GM21529 (cell line): Measurements from ENCODE around the gene MBNL2.
"Not testable (repeated sequence)": the region's sequence is repeated elsewhere in the genome, so short reads cannot be mapped to it uniquely, and the experiment has no call there.

Source experiments
- ATAC-seq: cut with Tn5 transposase; IDR thresholded peaks from one replicate; pipeline ENCODE4 v1.9.1; 2021; ENCODE audit not compliant: unreplicated experiment

Gene MBNL2

DNA sequence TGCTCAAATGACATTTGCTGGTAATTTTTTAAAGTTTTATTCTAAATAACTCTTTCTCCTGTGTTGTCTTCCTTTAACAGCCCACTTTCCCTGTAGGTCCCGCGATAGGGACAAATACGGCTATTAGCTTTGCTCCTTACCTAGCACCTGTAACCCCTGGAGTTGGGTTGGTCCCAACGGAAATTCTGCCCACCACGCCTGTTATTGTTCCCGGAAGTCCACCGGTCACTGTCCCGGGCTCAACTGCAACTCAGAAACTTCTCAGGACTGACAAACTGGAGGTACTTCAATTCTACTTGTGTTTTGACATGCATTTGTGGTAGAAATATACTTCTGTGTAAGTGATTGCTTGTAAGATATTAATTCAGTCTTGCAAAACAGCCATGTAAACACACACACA is 120.8 kb downstream of the MBNL2 start:
- no peak for ATAC-seq

DNA sequence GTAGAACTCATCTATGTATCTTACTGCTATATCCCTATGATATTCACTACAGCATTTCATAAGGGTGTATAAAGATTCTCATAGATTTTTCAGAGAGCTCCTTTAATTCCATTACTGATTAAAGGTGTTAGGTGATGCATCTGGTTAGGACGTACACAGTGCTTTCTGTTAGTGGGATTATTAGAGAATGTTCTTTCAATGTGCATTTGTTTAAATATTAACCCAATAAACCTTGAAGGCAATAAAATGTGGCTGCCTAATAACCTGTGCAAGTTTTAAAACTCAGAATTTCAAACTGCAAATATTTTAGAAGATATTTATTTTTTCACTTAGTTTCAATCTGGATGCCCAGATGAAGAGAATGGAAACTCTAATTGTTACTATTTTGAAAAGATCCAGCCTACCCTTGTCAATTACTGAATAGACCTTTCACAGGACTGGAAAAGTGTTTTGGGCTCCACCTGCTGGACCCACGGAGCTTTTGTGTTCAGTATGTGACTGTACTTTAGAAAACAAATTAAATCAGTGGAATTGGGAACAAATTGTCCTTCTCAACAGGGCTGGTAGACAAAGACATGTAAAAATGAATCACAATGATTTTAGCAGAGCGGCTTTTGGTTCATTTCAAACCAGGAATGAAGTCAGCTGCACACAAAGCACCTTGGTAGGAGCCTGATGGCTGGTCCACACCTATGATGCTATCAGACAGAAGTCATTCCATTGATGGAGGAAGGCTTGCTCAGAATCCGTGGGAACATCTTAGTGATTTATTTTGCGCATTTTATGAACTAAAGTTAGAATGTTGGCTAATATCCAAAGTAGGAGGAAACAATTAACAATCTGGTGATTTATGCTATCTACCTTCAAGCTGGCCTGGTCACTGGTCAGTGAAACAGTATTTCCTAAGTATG is 122.4 kb downstream of the MBNL2 start:
- ATAC-seq, result peak; percentile 79

DNA sequence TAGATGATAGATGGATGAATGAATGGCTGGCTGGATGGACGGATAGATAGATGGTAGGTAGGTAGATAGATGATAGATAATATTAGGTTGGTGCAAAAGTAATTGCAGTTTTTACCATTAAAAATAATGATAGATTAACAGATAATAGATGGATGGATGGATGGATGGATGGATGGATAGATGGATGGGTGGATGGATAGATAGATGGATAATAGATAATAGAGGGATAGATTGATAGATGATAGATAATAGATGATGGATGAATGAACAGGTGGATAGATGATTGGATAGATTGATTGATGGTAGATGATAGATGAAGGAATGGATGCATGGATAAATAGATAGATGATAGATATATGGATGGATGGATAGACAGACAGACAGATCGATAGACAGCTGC is 124.0 kb downstream of the MBNL2 start:
- no peak for ATAC-seq

DNA sequence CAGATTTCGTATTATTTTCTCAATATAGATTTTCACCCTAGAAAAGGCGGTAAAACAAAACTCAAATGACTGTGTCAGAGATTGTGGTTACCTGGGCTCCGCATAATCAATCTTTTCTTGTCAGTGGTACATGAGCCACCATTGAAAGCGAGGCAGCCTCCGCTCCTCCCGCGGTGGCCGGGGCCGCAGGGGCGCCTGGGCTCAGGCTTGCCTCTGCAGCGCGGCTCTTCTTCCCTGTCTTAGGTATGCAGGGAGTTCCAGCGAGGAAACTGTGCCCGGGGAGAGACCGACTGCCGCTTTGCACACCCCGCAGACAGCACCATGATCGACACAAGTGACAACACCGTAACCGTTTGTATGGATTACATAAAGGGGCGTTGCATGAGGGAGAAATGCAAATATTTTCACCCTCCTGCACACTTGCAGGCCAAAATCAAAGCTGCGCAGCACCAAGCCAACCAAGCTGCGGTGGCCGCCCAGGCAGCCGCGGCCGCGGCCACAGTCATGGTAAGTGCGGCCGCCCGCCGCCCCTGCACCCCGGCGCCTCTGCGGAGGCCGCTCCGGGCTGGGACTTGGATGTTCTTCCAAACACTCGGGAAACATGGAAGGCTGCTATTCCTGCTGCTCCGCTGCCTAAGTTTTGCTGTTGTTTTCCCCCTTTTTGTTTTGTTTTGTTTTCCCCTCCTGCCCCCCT is 124.6 kb downstream of the MBNL2 start:
- ATAC-seq, result no peak

DNA sequence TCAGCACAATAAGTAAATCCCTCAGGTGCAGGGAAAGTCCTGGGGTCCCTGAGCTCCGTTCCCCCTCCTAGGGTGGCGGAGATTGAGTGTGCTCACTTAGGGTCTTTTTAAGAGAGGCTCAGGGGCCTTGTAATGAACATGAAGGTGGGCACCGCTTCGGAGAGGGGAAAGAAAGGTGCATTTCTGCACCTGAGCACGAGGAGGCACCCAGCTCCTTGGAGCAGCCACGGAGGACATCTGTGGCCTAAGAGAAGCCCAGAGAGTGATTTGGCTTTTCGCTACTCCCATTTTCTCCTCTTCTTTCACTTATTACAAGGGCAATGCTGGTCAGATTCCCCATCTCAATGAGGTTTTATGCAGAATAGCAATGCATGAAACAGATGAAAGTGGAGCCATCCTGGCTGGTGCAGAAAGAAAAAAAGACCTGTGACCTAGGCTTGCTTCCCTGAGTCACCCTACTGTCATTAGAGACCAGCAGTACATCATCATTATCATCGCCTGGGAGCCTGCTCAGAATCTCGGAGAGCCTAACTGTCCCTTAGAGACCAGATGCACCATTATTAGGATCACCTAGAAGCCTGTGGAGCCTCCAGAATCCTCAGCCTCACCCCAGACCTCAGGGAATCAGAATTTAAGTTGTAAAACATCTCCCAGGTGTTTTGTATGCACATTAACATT is 125.3 kb downstream of the MBNL2 start:
- ATAC-seq, result no peak

- ATAC-seq, result no peak
Measured at GRCh38 chr13:97348569-97349100, 126.5 kb downstream of the MBNL2 start.

DNA sequence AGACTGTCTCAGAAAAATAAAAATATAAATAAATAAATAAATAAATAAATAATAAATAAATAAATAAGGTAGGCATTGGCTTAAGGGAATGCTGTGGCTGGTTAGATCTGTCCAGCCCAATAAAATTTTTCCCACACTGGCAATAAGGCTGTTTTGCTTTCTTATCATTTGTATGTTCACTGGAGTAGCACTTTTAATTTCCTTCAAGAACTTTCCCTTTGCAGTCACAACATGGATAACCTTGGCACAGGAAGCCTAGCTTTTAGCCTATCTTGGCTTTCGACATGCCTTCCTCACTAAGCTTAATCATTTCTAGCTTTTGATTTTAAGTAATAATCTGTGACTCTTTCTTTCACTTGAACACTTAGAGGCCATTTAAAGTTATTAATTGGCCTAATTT is 129.9 kb downstream of the MBNL2 start:
- ATAC-seq, result not testable (repeated sequence)

GRCh38 chr13:97352815-97353214 is 130.7 kb downstream of the MBNL2 start:
- no peak for ATAC-seq

DNA sequence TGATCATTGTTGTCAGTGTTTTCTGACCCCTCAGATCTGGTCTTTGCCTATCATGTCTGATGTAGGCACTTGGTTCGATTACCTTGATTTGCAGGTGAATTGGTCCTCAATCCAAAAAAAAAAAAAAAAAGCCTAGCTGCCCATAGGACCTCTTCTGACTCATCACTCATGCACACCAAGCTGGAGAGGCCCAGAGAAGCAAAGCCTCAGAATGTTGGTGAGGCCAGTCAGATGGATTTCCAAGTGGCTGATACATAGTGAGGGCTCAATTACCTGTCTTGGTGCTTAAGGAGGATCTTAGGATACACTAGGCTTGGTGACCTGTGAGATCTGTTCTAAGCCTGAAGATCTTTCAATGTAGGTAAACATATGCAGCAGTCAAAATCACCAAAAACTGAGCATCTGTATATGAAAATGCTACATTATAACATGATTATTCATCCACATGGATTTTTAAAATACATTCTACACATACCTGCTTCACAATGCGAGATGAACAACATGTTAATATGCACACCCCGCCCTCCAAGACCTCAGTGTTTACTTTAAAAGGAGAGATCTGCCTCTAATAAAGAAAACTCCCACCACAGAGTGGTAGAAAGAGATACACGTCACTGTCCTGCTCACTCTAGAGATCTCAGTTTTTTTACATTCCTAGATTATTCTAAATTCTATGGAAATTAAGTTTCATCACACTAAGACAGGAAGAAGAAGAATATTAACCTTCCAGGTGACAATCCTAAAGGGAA is 132.0 kb downstream of the MBNL2 start:
- ATAC-seq, result no peak

DNA sequence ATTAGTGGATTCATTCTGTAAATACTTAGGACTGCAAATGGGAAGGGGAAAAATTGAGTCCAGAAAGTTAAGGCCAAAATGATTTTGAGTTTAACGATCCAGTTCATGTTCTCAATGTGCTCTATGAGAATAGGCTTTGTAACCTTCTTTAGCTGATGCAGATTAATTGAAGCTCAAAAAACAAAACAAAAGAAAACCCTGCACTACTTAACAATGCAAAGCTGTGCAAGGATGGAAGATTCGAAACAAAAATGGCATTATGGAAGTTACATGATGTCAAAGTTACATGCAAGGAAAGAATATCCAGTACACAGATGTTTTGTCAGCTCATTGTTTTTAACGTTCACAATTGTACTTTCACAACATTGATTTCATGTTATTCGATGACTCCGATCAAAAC is 132.7 kb downstream of the MBNL2 start:
- no peak for ATAC-seq

- no peak for ATAC-seq
Measured at GRCh38 chr13:97356592-97356991, 134.5 kb downstream of the MBNL2 start.

DNA sequence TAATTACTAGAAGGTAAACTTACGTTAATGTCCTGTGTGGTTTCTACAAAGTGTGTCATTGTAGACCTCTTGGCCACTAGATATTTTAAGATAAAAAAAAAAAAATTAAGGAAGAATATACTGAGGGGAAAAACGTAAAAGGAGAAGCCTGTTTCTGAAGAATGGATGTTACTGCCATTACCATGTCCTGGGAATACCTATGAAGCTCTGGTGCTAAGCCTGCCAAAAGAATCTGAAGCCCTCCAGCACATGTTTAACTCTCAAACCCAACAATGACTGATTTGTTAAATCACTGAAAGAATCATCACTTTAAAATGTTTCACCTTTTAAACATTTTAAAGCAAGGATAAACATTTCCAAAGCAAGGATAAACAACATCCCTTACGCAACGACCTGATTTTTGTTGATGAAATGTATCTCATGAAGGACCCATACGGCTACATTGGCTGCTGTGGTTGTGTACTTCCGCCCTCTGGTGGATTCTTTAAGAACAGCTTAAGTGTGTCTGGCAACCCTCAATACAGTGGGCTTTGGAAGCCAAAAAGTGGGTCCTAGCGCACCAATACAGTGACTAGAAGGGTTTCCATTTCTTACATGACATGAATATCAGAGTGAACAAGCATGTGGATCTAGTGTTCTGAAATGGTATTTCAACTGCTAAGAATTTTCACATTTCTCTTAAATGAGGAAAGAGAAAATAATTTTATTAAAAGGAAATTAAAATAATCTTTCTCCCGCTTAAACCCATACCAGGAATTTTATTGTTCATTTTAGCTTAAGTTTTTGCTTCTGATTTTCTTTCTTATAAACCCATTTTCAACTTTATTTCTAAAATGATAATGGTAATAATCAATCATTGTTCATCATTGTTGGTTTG is 137.3 kb downstream of the MBNL2 start:
- peak; percentile 96 for ATAC-seq

DNA sequence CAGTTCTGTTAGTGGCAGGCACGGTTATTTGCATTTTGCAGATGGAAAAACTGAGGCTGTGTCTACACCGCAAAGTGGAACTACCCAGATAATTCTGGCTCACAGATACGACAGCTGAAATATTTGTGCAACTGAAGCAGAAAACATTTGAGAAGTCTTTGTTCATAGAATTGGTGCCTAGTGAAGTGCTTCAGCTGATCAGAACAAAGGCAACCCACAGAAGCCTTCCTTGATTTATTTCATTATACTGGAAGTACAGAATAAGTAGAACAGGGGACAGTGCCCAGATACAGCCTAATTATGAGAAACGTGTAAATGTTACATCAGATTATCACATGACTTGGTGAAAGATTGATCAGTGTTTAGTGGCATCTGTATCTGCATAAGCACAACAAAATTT is 138.5 kb downstream of the MBNL2 start:
- no peak for ATAC-seq

DNA sequence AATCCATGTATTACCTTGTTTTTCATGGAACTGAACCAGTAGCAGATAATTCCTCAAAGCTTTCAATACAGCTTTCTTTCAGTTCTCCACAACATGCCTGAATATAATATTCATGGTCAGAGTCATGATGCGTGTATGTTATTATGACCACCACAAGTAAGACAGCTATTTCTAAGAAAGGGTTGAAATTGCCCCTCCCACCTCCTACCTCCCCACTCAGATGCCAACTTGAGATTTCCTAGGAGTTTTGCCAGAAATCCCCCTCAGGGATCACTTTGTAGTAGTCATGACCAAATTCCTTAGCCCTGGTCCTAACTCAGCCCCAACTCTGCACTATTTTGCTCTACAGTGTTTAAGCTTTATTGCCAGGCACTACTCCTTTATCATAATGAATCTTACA is 141.9 kb downstream of the MBNL2 start:
- ATAC-seq, result no peak

DNA sequence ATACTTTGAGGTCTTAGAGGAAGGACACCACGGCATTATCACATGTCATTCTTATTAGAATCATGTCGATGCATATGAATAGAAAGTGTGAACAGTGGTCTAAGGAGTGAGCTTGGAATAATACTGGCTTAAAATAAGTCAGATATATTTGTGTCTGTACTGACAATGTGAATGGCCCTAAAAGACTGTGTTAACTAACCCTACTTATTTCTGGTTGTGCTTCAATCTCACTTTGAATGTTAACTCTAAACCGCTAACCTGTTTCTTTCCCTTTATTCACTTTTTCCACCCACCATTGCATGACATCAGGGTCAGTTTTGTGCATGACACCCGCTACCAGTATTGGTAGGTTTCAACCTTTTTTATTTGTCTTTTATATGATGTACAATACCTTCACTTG is 142.7 kb downstream of the MBNL2 start:
- no peak for ATAC-seq

GRCh38 chr13:97366172-97366688 is 144.1 kb downstream of the MBNL2 start:
- no peak for ATAC-seq

GRCh38 chr13:97367016-97367822 is 145.1 kb downstream of the MBNL2 start:
- ATAC-seq, result peak; percentile 47

DNA sequence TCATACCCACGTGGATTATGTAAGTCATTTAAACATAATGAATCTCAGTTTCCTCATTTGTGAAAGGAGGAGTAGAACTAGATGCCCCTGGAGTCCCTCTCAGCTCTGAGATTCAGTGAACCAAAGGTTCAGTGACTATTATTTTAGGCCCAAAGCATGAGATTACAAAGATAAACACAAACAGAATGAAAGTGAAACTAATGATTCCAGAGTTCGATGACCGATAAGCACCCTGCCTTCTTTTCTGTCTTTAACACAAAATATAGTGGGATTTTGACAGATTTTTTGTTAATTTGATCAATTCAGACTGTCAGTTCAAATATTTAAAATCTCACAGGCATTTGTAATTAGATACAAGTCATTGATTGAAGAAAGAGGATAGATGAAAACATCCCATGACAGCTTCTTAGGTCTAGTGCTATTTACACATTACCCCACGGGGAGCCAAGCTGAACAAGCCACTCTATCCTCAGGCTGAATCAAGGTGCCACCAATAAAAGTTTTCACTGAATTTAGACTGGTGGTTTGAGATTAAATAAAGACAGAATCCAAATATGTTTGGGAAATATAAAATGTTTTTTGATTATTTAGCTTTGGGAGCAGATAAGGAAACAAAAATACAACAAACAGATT is 147.2 kb downstream of the MBNL2 start:
- ATAC-seq, result peak; percentile 63
